Stimulated activated CD8-positive, alpha-beta memory T cell treated with anti-CD3 and anti-CD28 coated beads, Interleukin-12 subunit alpha, Interleukin-12 subunit beta, amount 100 ng/mL, for 4 hours (primary cell): ENCODE measurements around the gene ARHGEF28.

Experiments used
- DNase-seq: peaks from one replicate; pipeline ENCODE4 v3.0.0-alpha.2; 2020; ENCODE audit warnings: low read depth

Gene ARHGEF28

GRCh38 chr5:73654171-73654811, 28.3 kb downstream of the ARHGEF28 start:
- DNase-seq = no peak

- no peak for DNase-seq
These were observed 28.9 kb downstream of the ARHGEF28 start for GRCh38 chr5:73654819-73655318.

- DNase-seq = no peak
These were observed 29.6 kb downstream of the ARHGEF28 start for GRCh38 chr5:73655521-73656160.

GRCh38 chr5:73661753-73662152, 35.8 kb downstream of the ARHGEF28 start:
- no peak for DNase-seq

- DNase-seq = no peak
These were observed 37.3 kb downstream of the ARHGEF28 start for GRCh38 chr5:73663161-73663859.

- DNase-seq = no peak
These were observed 37.9 kb downstream of the ARHGEF28 start for GRCh38 chr5:73663860-73664240.

GRCh38 chr5:73664796-73665195, 38.8 kb downstream of the ARHGEF28 start:
- DNase-seq = no peak

GRCh38 chr5:73666891-73667290, 40.9 kb downstream of the ARHGEF28 start:
- no peak for DNase-seq

- DNase-seq = no peak
These were observed 42.0 kb downstream of the ARHGEF28 start for GRCh38 chr5:73668017-73668416.

- DNase-seq = no peak
These were observed 42.6 kb downstream of the ARHGEF28 start for GRCh38 chr5:73668486-73669111.

- DNase-seq = no peak
These were observed 44.7 kb downstream of the ARHGEF28 start for GRCh38 chr5:73670731-73671130.

- no peak for DNase-seq
These were observed 46.1 kb downstream of the ARHGEF28 start for GRCh38 chr5:73672132-73672531.

GRCh38 chr5:73673161-73673591, 47.2 kb downstream of the ARHGEF28 start:
- no peak for DNase-seq

- no peak for DNase-seq
These were observed 48.6 kb downstream of the ARHGEF28 start for GRCh38 chr5:73674669-73675004.

GRCh38 chr5:73678322-73678740, 52.3 kb downstream of the ARHGEF28 start:
- no peak for DNase-seq

- no peak for DNase-seq
These were observed 52.8 kb downstream of the ARHGEF28 start for GRCh38 chr5:73678807-73679206.

GRCh38 chr5:73682176-73682575, 56.2 kb downstream of the ARHGEF28 start:
- no peak for DNase-seq

GRCh38 chr5:73684691-73685090, 58.7 kb downstream of the ARHGEF28 start:
- DNase-seq = no peak

- no peak for DNase-seq
These were observed 60.9 kb downstream of the ARHGEF28 start for GRCh38 chr5:73686912-73687311.

- DNase-seq = no peak
These were observed 61.4 kb downstream of the ARHGEF28 start for GRCh38 chr5:73687357-73687756.

- DNase-seq = no peak
These were observed 64.0 kb downstream of the ARHGEF28 start for GRCh38 chr5:73690015-73690414.

- DNase-seq = no peak
These were observed 65.5 kb downstream of the ARHGEF28 start for GRCh38 chr5:73691302-73692080.
